GM12892 (cell line): ENCODE measurements around the gene DAB2IP.

Source experiments
- POLR2A ChIP-seq: IDR thresholded peaks from 2 replicates; pipeline ENCODE4 v1.6.1; 2011; ENCODE audit warnings: low read depth, low read length, control low read depth
- POLR2AphosphoS5 ChIP-seq: IDR thresholded peaks from 2 replicates; pipeline ENCODE4 v1.6.1; 2011; ENCODE audit warnings: low read depth, low read length, control low read depth
- TAF1 ChIP-seq: IDR thresholded peaks from 2 replicates; pipeline ENCODE4 v1.6.1; 2011; ENCODE audit warnings: low read depth, mild to moderate bottlenecking, control low read depth, low read length, borderline replicate concordance

DNA sequence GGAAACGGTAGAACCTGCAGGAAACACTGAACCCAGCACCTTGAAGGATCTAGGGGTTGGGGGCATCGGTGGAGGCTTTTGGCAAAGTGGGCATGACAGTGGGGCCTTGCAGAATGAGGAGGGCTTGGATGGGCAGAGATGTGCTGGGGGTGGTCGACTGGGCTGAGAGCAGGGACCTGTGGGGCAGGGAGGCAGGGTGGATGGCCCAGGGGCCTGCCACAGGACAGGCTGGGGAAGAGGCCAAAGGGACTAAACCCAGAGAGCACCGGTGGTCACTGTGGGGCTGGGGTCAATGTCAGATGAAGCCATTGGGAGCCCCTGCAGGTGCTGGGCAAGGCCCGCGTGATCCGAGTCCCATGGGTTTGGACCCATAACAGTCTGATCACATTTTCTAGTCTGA lies 175.3 kb downstream of the DAB2IP start:
- TF ChIP-seq POLR2A = no peak
- TF ChIP-seq POLR2AphosphoS5 = no peak
- TF ChIP-seq TAF1 = no peak
